ENCODE measurements around the gene PCP2. TPM values are rescaled to one million over a fixed set of nuclear protein-coding genes. Genes with fewer than 3 reads are reported as not detected.

The PCP2 gene
- total RNA-seq, 1 experiment from 2014 or later, result not detected

DNA sequence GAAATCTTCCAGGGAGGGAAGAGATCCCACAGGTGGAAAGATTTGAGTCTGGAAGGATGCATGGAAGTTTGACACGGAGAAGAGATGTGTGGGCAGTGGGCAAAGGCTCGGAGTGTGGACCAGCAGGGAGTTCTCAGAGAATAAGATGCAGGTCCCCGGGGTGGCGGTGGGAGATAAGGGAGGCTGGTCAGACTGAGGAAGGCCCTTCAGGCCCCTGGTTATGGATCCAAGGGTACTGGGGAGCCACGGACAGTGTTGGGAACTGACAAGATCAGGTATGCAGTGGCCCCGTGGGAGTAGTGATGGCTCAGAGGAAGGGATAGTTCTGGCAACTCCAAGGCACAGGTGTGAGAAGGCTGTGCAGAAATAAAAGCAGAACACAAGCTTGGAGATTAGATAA, 35.3 kb downstream of the PCP2 start:
- TF ChIP-seq TCF7L2 (IDR thresholded peaks at IDR 0.05; ENCODE audit: low read depth, low read length) (no peak), SIN3A (IDR thresholded peaks at IDR 0.05; ENCODE audit: borderline replicate concordance, insufficient read depth, low read depth, low read length) (no peak), POLR2AphosphoS5 (IDR thresholded peaks at IDR 0.05; ENCODE audit: low read depth, low read length) (no peak), CTCF (IDR thresholded peaks at IDR 0.05) (no peak)
- TF ChIP-seq, protein P1, sequence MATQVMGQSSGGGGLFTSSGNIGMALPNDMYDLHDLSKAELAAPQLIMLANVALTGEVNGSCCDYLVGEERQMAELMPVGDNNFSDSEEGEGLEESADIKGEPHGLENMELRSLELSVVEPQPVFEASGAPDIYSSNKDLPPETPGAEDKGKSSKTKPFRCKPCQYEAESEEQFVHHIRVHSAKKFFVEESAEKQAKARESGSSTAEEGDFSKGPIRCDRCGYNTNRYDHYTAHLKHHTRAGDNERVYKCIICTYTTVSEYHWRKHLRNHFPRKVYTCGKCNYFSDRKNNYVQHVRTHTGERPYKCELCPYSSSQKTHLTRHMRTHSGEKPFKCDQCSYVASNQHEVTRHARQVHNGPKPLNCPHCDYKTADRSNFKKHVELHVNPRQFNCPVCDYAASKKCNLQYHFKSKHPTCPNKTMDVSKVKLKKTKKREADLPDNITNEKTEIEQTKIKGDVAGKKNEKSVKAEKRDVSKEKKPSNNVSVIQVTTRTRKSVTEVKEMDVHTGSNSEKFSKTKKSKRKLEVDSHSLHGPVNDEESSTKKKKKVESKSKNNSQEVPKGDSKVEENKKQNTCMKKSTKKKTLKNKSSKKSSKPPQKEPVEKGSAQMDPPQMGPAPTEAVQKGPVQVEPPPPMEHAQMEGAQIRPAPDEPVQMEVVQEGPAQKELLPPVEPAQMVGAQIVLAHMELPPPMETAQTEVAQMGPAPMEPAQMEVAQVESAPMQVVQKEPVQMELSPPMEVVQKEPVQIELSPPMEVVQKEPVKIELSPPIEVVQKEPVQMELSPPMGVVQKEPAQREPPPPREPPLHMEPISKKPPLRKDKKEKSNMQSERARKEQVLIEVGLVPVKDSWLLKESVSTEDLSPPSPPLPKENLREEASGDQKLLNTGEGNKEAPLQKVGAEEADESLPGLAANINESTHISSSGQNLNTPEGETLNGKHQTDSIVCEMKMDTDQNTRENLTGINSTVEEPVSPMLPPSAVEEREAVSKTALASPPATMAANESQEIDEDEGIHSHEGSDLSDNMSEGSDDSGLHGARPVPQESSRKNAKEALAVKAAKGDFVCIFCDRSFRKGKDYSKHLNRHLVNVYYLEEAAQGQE (IDR thresholded peaks at IDR 0.05; ENCODE audit: insufficient read depth in 1 of 2, low read depth in 2 of 2, low read length in 1 of 2), result no peak
- Histone ChIP-seq H3K9me3 (ENCODE audit: control insufficient read depth, insufficient read depth, low read depth, low read length) (no peaks in the 10 kb centered on the region), H3K27ac (ENCODE audit: low read length) (no peak overlapping the region), H3K27me3 (ENCODE audit: control insufficient read depth, insufficient read depth, low read length) (no peaks in the 10 kb centered on the region), H3K4me1 (ENCODE audit: control insufficient read depth, insufficient read depth, low read length) (no peaks in the 10 kb centered on the region), H3K4me3 (ENCODE audit: low read depth in 2 of 2, low read length in 2 of 2) (no peak overlapping the region), H3K36me3 (ENCODE audit: control insufficient read depth, insufficient read depth, low read length) (no peaks in the 10 kb centered on the region; the same call in 1 of the 2 replicates)
- intact Hi-C loops (cut with micrococcal nuclease; ENCODE audit: unreplicated experiment) (no loop called here), in situ Hi-C loops (cut with HindIII; ENCODE audit: low pct_unique_long_range_greater_than_20kb, low sequenced_read_pairs) (no loop called here)
- no peak for ATAC-seq
- no peak for DNase-seq (ENCODE audit: low read depth, low spot score)
- ChIA-PET POLR2A (no interaction called here), CTCF (no interaction called here)
- BruUV-seq (replicated peaks), result no TSS peak

- Histone ChIP-seq H3K27me3 (ENCODE audit: control insufficient read depth, insufficient read depth, low read length) (no peaks in the 10 kb centered on the region), H3K4me1 (ENCODE audit: control insufficient read depth, insufficient read depth, low read length) (no peaks in the 10 kb centered on the region), H3K36me3 (ENCODE audit: control insufficient read depth, insufficient read depth, low read length) (no peaks in the 10 kb centered on the region; the same call in 1 of the 2 replicates), H3K27ac (ENCODE audit: low read length) (no peak overlapping the region), H3K9me3 (ENCODE audit: control insufficient read depth, insufficient read depth, low read depth, low read length) (no peaks in the 10 kb centered on the region), H3K4me3 (ENCODE audit: low read depth in 2 of 2, low read length in 2 of 2) (no peak overlapping the region)
- DNase-seq (ENCODE audit: low read depth, low spot score) (no peak), ATAC-seq (no peak)
- in situ Hi-C loops (cut with HindIII; ENCODE audit: low pct_unique_long_range_greater_than_20kb, low sequenced_read_pairs) (no loop called here), intact Hi-C loops (cut with micrococcal nuclease; ENCODE audit: unreplicated experiment) (no loop called here)
- POLR2A ChIA-PET, result no interaction called here
- BruUV-seq (replicated peaks), result no TSS peak
- CTCF ChIA-PET, result no interaction called here
- TF ChIP-seq TCF7L2 (IDR thresholded peaks at IDR 0.05; ENCODE audit: low read depth, low read length) (no peak), SIN3A (IDR thresholded peaks at IDR 0.05; ENCODE audit: borderline replicate concordance, insufficient read depth, low read depth, low read length) (no peak), CTCF (IDR thresholded peaks at IDR 0.05) (no peak), POLR2AphosphoS5 (IDR thresholded peaks at IDR 0.05; ENCODE audit: low read depth, low read length) (no peak)
- TF ChIP-seq, protein P1 (IDR thresholded peaks at IDR 0.05; ENCODE audit: insufficient read depth in 1 of 2, low read depth in 2 of 2, low read length in 1 of 2), result no peak
Observed at GRCh38 chr19:7597689-7598088, 35.8 kb downstream of the PCP2 start.
